Heart right ventricle (tissue), 16 donors: Measurements from ENCODE around the gene INHBC. TPM values are rescaled to one million over a fixed set of nuclear protein-coding genes. Genes with fewer than 3 reads are reported as not detected.

Experiments used
- ATAC-seq, 8 donors: fragments of 200-7000 bp; cut with Tn5 transposase; one replicate each; pipeline ENCODE4 v1.9.1; 2020; ENCODE audit warnings: mild to moderate bottlenecking in 8 of 8, moderate library complexity in 8 of 8, moderate number of reproducible peaks in 1 of 8
- DNase-seq, 2 donors: peaks; one replicate each; pipeline ENCODE4 v3.0.0-alpha.2; 2020
- H3K27ac ChIP-seq, 10 donors: fragments of 200-600 bp; sonication (generic) in 2 of 10; one replicate each; pipeline versions ENCODE4 v1.5.0 to v1.8.0; 2020 to 2022; ENCODE audit warnings: mild to moderate bottlenecking in 3 of 10
- H3K27me3 ChIP-seq, 7 donors: fragments of 200-600 bp; one replicate each; pipeline ENCODE4 v1.8.0; 2021 to 2022; ENCODE audit warnings: mild to moderate bottlenecking in 2 of 7
- H3K36me3 ChIP-seq, 9 donors: fragments of 200-600 bp; sonication (generic) in 1 of 9; one replicate each; pipeline versions ENCODE4 v1.5.0 to v1.8.0; 2020 to 2022; ENCODE audit warnings: mild to moderate bottlenecking in 2 of 9
- H3K4me1 ChIP-seq, 9 donors: fragments of 200-600 bp; sonication (generic) in 1 of 9; one replicate each; pipeline versions ENCODE4 v1.5.0 to v1.8.0; 2020 to 2022; ENCODE audit warnings: mild to moderate bottlenecking in 4 of 9
- H3K4me3 ChIP-seq, 10 donors: fragments of 200-600 bp; sonication (generic) in 2 of 10; one replicate each; pipeline versions ENCODE4 v1.5.0 to v1.8.0; 2020 to 2022; ENCODE audit warnings: mild to moderate bottlenecking in 7 of 10, moderate library complexity in 2 of 10
- H3K9me3 ChIP-seq, 11 donors: fragments of 200-600 bp in 10 of 11; sonication (generic) in 2 of 11; one replicate each; pipeline versions ENCODE4 v1.5.0 to v1.8.0; 2013 to 2022; ENCODE audit warnings: mild to moderate bottlenecking in 2 of 11, control low read depth in 1 of 11, moderate library complexity in 1 of 11
- WGBS, 2 donors: extraction: QIAGEN DNeasy Blood & Tissue Kit; methylation state at CpG; one replicate each; pipeline ENCODE4 v1.1.7; 2013; ENCODE audit warnings: inconsistent platforms in 1 of 2; 5-methylcytosine and 5-hydroxymethylcytosine counted together
- intact Hi-C, 10 donors: fragments of 100-400 bp; cut with DNase I; formaldehyde crosslinking; loops; one replicate each; pipeline versions ENCODE4 v1.11.1 to v1.14.2; 2022
- polyA plus RNA-seq, 2 donors: library from polyadenylated mRNA; stranded (reverse); fragments of 200-250 nt; gene quantifications; one replicate each; pipeline ENCODE4 v1.2.3, GENCODE V29; 2013
- total RNA-seq, 10 donors: library from RNA; stranded (reverse); fragmentation: NEBNext Ultra II Directional in 3 of 10; extraction: Animal tissue kit (Norgen Biotek cat#: 25700) in 3 of 10; gene quantifications; one replicate each; pipeline versions ENCODE4 v1.2.1 to v1.2.4, GENCODE V29; 2021 to 2023
- TF ChIP-seq, protein P1 (sequence below), 9 donors: fragments of 200-600 bp; sonication (generic) in 2 of 9; IDR thresholded peaks; one replicate each; pipeline versions ENCODE4 v1.5.0 to v1.8.0; 2021 to 2022; ENCODE audit warnings: antibody characterized with exemption in 9 of 9, mild to moderate bottlenecking in 5 of 9, moderate library complexity in 1 of 9
- donor health status: Arrhythmogenic right ventricular cardiomyopathy.
- donor health status: ischemic (EF 13 %, LVEDD 7.1; RV severe dilation, severe dysfunction).
- donor health status: healthy with polysubstance abuse.
- donor health status: DM: no; HTN: yes; CAD: no.
- donor health status: DM: no; HTN: no; CAD: no.
- donor health status: ischemic (EF 25% LVEDD 6.9; RV normal size, moderate dysfunction).
- donor health status: ischemic (EF 25% LVEDD 5.7; RV mildly dilated, moderate dysfunction).
- donor health status: healthy.
- donor health status: DM: yes; HTN: yes; CAD: no.
- donor health status: Ischemic cardiomyopathy.
- donor health status: ischemic (EF 35%, LVEDD 5.7; RV mildly dilated, moderate dysfunction).
- donor health status: nonischemic (EF 11% LVEDD 7.7; RV severe dilation, severe dysfunction).
- donor health status: DM: yes; HTN: yes; CAD: no.
- donor health status: PGD.
- donor health status: ischemic (EF 29% LVEDD 5.4; RV normal size, mild dysfunction).
- donor health status: nonischemic (EF 23%, LVEDD 6.1; RV moderate dilation, normal function).

Gene INHBC
- total and polyA plus RNA-seq, 12 donors: 0.03 to 0.13 TPM; not detected in 10

DNA sequence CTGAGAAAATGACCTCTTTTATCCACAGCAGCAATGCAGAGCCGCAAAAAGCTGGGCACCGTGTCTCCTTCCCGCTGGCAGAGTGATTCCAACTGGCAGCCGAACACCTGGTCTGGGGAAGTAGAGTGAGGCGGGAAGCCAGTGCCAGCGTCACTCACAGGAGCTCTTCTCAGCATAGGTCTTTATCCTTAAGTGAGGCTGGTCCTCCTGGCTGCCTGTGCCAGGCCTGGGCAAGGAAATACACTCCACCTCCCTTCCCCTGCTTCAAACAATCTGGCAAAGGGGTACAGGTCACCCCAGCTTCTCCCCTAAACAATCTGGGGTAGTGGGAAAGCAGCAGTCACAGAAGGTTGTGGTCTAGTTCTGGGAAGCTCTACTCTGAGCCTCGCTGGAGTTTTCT is 40.3 kb downstream of the INHBC start:
- ATAC-seq: no peak
- Histone ChIP-seq H3K4me1 (peaks cover 0 to 57% (median 16%) of the 10 kb centered on the region in 9 donors), H3K9me3 (no peaks in the 10 kb centered on the region), H3K27ac (no peak overlapping the region), H3K36me3 (peaks cover 0 to 51% (median 0%) of the 10 kb centered on the region in 9 donors), H3K4me3 (peak overlapping the region in 4 of 10 donors; percentile 18 to 68 (median 42)), H3K27me3 (peaks cover 9 to 85% (median 66%) of the 10 kb centered on the region in 7 donors)
- TF ChIP-seq, protein P1, sequence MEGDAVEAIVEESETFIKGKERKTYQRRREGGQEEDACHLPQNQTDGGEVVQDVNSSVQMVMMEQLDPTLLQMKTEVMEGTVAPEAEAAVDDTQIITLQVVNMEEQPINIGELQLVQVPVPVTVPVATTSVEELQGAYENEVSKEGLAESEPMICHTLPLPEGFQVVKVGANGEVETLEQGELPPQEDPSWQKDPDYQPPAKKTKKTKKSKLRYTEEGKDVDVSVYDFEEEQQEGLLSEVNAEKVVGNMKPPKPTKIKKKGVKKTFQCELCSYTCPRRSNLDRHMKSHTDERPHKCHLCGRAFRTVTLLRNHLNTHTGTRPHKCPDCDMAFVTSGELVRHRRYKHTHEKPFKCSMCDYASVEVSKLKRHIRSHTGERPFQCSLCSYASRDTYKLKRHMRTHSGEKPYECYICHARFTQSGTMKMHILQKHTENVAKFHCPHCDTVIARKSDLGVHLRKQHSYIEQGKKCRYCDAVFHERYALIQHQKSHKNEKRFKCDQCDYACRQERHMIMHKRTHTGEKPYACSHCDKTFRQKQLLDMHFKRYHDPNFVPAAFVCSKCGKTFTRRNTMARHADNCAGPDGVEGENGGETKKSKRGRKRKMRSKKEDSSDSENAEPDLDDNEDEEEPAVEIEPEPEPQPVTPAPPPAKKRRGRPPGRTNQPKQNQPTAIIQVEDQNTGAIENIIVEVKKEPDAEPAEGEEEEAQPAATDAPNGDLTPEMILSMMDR (IDR thresholded peaks at IDR 0.05): no peak
- intact Hi-C loops: no loop called here
- DNase-seq: no peak
- 58 to 71% methylated on average over 7 of the region's 7 CpGs for WGBS, 2 donors

DNA sequence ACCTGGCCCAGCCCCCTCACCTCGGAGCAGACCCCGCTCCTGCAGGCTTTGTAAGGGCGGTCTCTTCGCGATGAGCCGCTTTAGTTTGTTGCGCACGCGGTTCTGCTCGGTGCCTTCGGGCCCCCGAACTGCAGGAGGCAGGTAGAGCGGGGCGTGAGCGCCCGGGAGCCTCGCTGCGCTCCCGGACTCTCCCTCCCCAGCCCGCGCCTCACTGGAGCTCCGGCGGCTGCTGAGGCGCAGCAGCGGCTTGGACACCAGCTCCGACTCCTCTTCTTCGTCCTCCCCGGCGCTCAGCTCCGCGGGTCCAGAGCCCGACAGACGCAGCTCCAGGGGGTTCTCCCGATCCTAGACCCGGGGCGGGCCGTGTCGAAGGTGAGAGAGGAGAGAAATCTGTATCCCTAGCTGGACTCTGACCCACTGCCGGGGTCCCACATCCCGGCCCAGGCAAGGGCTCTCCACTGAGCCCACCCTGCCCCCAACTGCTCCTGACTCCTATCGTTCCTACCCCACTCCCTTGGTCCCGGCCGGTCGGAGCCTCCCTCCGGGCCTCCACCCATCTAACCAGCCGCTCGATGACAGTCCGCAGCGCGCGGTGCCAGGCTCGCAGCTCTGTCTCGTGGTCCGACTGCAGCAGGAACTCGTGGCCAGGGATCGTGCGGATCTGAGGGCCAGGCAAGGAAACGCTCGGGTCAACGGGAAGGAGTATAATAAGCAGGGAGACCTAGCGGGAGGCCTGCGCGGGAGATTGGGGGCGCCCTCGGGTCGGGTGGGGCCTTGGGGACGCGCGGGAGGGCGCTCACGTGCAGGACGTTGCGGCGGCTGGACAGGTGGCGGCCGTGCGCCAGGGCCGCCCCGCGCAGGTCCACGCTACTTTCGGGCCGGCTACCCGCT is 40.9 kb downstream of the INHBC start:
- peak overlapping the region in 9 of 10 donors; percentile 4 to 68 (median 45) for H3K4me3 ChIP-seq
- TF ChIP-seq, protein P1 (IDR thresholded peaks at IDR 0.05): no peak
- peaks cover 0 to 64% (median 16%) of the 10 kb centered on the region in 9 donors for H3K4me1 ChIP-seq
- no peak for DNase-seq
- peaks cover 0 to 45% (median 0%) of the 10 kb centered on the region in 9 donors for H3K36me3 ChIP-seq
- ATAC-seq: peak in 6 of 8 donors; percentile 14 to 54 (median 29)
- WGBS, 2 donors: 4 to 7% methylated on average over 74 to 84 of the region's 84 CpGs
- H3K27ac ChIP-seq: peak overlapping the region in 2 of 10 donors; percentile 73 to 95
- peaks cover 9 to 84% (median 66%) of the 10 kb centered on the region in 7 donors for H3K27me3 ChIP-seq
- intact Hi-C loops: no loop called here
- H3K9me3 ChIP-seq: no peaks in the 10 kb centered on the region

DNA sequence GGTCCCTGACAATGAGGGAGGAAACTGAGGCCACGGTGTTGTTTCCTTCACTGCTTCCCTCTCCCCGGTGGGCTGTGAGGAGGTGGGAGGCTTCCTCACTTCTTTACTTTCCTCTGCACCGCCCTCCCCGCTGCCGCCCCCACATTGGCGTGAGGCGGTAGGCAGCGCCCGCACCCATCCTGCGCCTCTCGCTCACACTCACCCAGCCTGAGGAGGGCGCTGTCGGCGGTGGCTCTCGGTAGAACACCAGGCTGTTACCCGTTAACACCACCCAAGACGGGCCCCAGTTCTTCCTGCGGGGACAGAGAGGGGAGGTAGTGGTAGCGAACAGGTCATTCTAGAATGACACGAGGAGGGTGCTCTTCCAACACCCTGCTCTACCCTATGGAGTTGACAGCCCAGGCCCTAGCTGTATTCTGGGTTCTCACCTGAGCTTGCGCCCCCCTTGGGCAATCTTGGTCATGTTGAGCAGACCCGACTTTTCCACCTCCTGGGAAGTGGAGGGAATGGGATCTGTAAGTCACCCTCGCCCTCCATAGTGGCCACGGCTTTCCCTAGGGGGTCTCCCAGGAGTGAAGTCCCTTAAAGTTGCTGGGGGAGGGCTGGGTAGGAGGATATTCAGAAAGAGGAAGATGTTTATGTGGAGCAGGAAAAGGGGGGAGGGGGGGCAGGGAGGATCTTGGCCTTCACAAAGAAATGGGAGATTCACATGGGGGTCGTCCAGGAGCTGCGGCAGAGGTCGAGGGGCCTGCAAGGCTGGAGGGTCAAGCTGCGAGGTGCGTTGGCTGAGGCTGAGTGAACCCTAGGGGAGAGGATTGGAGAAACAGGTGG is 41.8 kb downstream of the INHBC start:
- peaks cover 9 to 85% (median 63%) of the 10 kb centered on the region in 7 donors for H3K27me3 ChIP-seq
- H3K9me3 ChIP-seq: no peaks in the 10 kb centered on the region
- TF ChIP-seq, protein P1 (IDR thresholded peaks at IDR 0.05): peak in 3 of 9 donors; percentile 17 to 60 (median 20)
- DNase-seq (no peak), ATAC-seq (peak in 3 of 8 donors; percentile 6 to 28 (median 16))
- peaks cover 0 to 72% (median 16%) of the 10 kb centered on the region in 9 donors for H3K4me1 ChIP-seq
- peaks cover 0 to 38% (median 0%) of the 10 kb centered on the region in 9 donors for H3K36me3 ChIP-seq
- peak overlapping the region in 5 of 10 donors; percentile 17 to 95 (median 35) for H3K27ac ChIP-seq
- peak overlapping the region in 9 of 10 donors; percentile 4 to 68 (median 45) for H3K4me3 ChIP-seq
- 19 to 21% methylated on average over 29 of the region's 29 CpGs for WGBS, 2 donors
- intact Hi-C loops: no loop called here
